Endodermal cell (in vitro differentiated cells): ENCODE measurements around the gene THADA. TPM values are rescaled to one million over a fixed set of nuclear protein-coding genes. Genes with fewer than 3 reads are reported as not detected.

Source experiments
- DNase-seq: peaks from one replicate; pipeline ENCODE4 v3.0.0-alpha.2; 2017
- H3K27ac ChIP-seq: 2 replicates; pipeline ENCODE4 v1.5.1; 2013; ENCODE audit warnings: mild to moderate bottlenecking, low read depth, low read length, moderate library complexity
- H3K27me3 ChIP-seq: 2 replicates; pipeline ENCODE4 v1.6.1; 2013; ENCODE audit warnings: mild to moderate bottlenecking, low read length, moderate library complexity; ENCODE audit not compliant: insufficient read depth, control insufficient read depth, poor library complexity, severe bottlenecking
- H3K36me3 ChIP-seq: 2 replicates; pipeline ENCODE4 v1.7.0; 2013; ENCODE audit warnings: mild to moderate bottlenecking, low read length, moderate library complexity; ENCODE audit not compliant: control insufficient read depth, insufficient read depth
- H3K4me1 ChIP-seq: one replicate; pipeline ENCODE4 v1.7.0; 2013; ENCODE audit warnings: low read length; ENCODE audit not compliant: control insufficient read depth, insufficient read depth
- H3K4me3 ChIP-seq: 2 replicates; pipeline ENCODE4 v1.5.1; 2013; ENCODE audit warnings: mild to moderate bottlenecking, low read length, moderate library complexity
- H3K9ac ChIP-seq: 2 replicates; pipeline ENCODE4 v1.6.1; 2013; ENCODE audit warnings: mild to moderate bottlenecking, low read length, moderate library complexity; ENCODE audit not compliant: poor library complexity, severe bottlenecking; ENCODE audit errors: extremely low read depth
- H3K9me3 ChIP-seq: 2 replicates; pipeline ENCODE4 v1.6.1; 2013; ENCODE audit warnings: mild to moderate bottlenecking, low read length, moderate library complexity; ENCODE audit not compliant: control insufficient read depth
- H3K27ac Mint-ChIP-seq: 2 replicates; pipeline ENCODE4 v1.8.0; 2020; ENCODE audit warnings: mixed read lengths
- H3K27me3 Mint-ChIP-seq: 2 replicates; pipeline ENCODE4 v1.8.0; 2021; ENCODE audit warnings: mild to moderate bottlenecking, mixed read lengths; ENCODE audit not compliant: insufficient read depth
- H3K36me3 Mint-ChIP-seq: 2 replicates; pipeline ENCODE4 v1.8.0; 2020; ENCODE audit warnings: low read depth, mixed read lengths
- H3K4me1 Mint-ChIP-seq: 2 replicates; pipeline ENCODE4 v1.8.0; 2020; ENCODE audit warnings: mixed read lengths
- H3K4me3 Mint-ChIP-seq: 2 replicates; pipeline ENCODE4 v1.8.0; 2020; ENCODE audit warnings: mild to moderate bottlenecking, moderate library complexity, mixed read lengths
- H3K9me3 Mint-ChIP-seq: 2 replicates; pipeline ENCODE4 v1.8.0; 2020; ENCODE audit warnings: mild to moderate bottlenecking, mixed read lengths
- CTCF ChIP-seq: fragments of 200-600 bp; sonication (generic); conservative IDR thresholded peaks from 2 replicates; pipeline ENCODE4 v1.5.0; 2021; ENCODE audit warnings: antibody characterized with exemption, mild to moderate bottlenecking
- WGBS, 2 experiments: methylation state at CpG; one replicate each; pipeline versions ENCODE4 v1.1.5 to v1.1.7; 2013; ENCODE audit warnings: missing lambda C conversion rate in 2 of 2, mixed read lengths in 1 of 2; ENCODE audit not compliant: insufficient coverage in 1 of 2, insufficient read length in 1 of 2; 5-methylcytosine and 5-hydroxymethylcytosine counted together
- total RNA-seq, 2 donors: library from RNA; stranded (reverse); fragmentation: NEBNext Ultra II Directional in 1 of 2; extraction: Animal tissue kit (Norgen Biotek cat#: 25700) in 1 of 2; gene quantifications; 2 replicates in 1 of 2; 3 replicates in 1 of 2; pipeline ENCODE4 v1.2.1, GENCODE V29; 2021

The THADA gene
- total RNA-seq, 2 donors from 2014 or later = 32.8 to 35.0 TPM

GRCh38 chr2:43634604-43635306 lies 38.9 kb upstream of the THADA start:
- H3K4me1 Mint-ChIP-seq = peaks cover 36% of the 10 kb centered on the region
- DNase-seq = no peak
- peaks cover 9% of the 10 kb centered on the region for H3K27me3 Mint-ChIP-seq
- Histone ChIP-seq H3K9me3 (peaks cover 9% of the 10 kb centered on the region), H3K27ac (no peak overlapping the region), H3K27me3 (peaks cover 16% of the 10 kb centered on the region), H3K9ac (no peak overlapping the region), H3K36me3 (no peaks in the 10 kb centered on the region), H3K4me3 (no peak overlapping the region), H3K4me1 (peaks cover 6% of the 10 kb centered on the region)
- H3K4me3 Mint-ChIP-seq = no peak overlapping the region
- peaks cover 7% of the 10 kb centered on the region for H3K9me3 Mint-ChIP-seq
- H3K36me3 Mint-ChIP-seq = peaks cover 2% of the 10 kb centered on the region
- WGBS, 2 experiments = 84 to 86% methylated on average over 5 to 6 of the region's 6 CpGs
- no peak overlapping the region for H3K27ac Mint-ChIP-seq
- no peak for TF ChIP-seq CTCF

- Mint-ChIP-seq H3K36me3 (no peaks in the 10 kb centered on the region), H3K4me1 (peaks cover 28% of the 10 kb centered on the region), H3K27ac (no peak overlapping the region), H3K4me3 (no peak overlapping the region), H3K27me3 (peaks cover 2% of the 10 kb centered on the region), H3K9me3 (no peaks in the 10 kb centered on the region)
- DNase-seq = no peak
- H3K36me3 ChIP-seq = no peaks in the 10 kb centered on the region
- no peaks in the 10 kb centered on the region for H3K27me3 ChIP-seq
- TF ChIP-seq CTCF = no peak
- H3K27ac ChIP-seq = no peak overlapping the region
- no peak overlapping the region for H3K4me3 ChIP-seq
- no peak overlapping the region for H3K9ac ChIP-seq
- H3K4me1 ChIP-seq = peaks cover 6% of the 10 kb centered on the region
- WGBS, 2 experiments = 83 to 87% methylated on average over 7 to 11 of the region's 11 CpGs
- no peaks in the 10 kb centered on the region for H3K9me3 ChIP-seq
Observed at GRCh38 chr2:43631618-43632317, 35.9 kb upstream of the THADA start.

GRCh38 chr2:43622931-43623451 lies 27.2 kb upstream of the THADA start:
- no peaks in the 10 kb centered on the region for H3K36me3 Mint-ChIP-seq
- Histone ChIP-seq H3K4me3 (no peak overlapping the region), H3K4me1 (no peaks in the 10 kb centered on the region), H3K9me3 (no peaks in the 10 kb centered on the region), H3K27me3 (no peaks in the 10 kb centered on the region), H3K36me3 (no peaks in the 10 kb centered on the region), H3K9ac (no peak overlapping the region), H3K27ac (no peak overlapping the region)
- TF ChIP-seq CTCF = no peak
- DNase-seq = no peak
- no peaks in the 10 kb centered on the region for H3K27me3 Mint-ChIP-seq
- no peak overlapping the region for H3K27ac Mint-ChIP-seq
- H3K4me3 Mint-ChIP-seq = no peak overlapping the region
- WGBS, 2 experiments = 85 to 88% methylated on average over 4 to 6 of the region's 6 CpGs
- H3K9me3 Mint-ChIP-seq = no peaks in the 10 kb centered on the region
- H3K4me1 Mint-ChIP-seq = no peaks in the 10 kb centered on the region
